Ascending aorta (tissue), 2 donors: ENCODE data around the gene MOCOS. TPM values are rescaled to one million over a fixed set of nuclear protein-coding genes. Genes with fewer than 3 reads are reported as not detected.

Experiments used
- DNase-seq, 2 donors: peaks; one replicate each; pipeline ENCODE4 v3.0.0-alpha.2; 2019; ENCODE audit warnings: low spot score in 2 of 2
- H3K27ac ChIP-seq, 2 donors: fragments of 200-600 bp; sonication (generic); one replicate each; pipeline ENCODE4 v1.5.1; 2016 to 2017; ENCODE audit warnings: mild to moderate bottlenecking in 1 of 2
- H3K27me3 ChIP-seq: fragments of 200-600 bp; sonication (generic); one replicate; pipeline ENCODE4 v1.5.1; 2017
- H3K36me3 ChIP-seq, 2 donors: fragments of 200-600 bp; sonication (generic); one replicate each; pipeline ENCODE4 v1.5.1; 2016
- H3K4me1 ChIP-seq, 2 donors: fragments of 200-600 bp; sonication (generic); one replicate each; pipeline ENCODE4 v1.5.1; 2016 to 2017; ENCODE audit warnings: mild to moderate bottlenecking in 1 of 2
- H3K4me3 ChIP-seq, 2 donors: fragments of 200-600 bp; sonication (generic); one replicate each; pipeline ENCODE4 v1.5.1; 2016 to 2017; ENCODE audit warnings: mild to moderate bottlenecking in 1 of 2
- H3K9me3 ChIP-seq, 2 donors: fragments of 200-600 bp; sonication (generic); one replicate each; pipeline ENCODE4 v1.5.1; 2016
- intact Hi-C: fragments of 100-400 bp; cut with DNase I; formaldehyde crosslinking; loops from one replicate; pipeline ENCODE4 v1.15.1; 2023
- total RNA-seq: library from RNA; depleted of rRNA; stranded (reverse); fragments of >200 nt; gene quantifications from one replicate; pipeline ENCODE4 v1.1.0, GENCODE V29; 2016
- TF ChIP-seq, protein P1 (sequence below), 3 experiments: fragments of 200-600 bp in 2 of 3; fragments of 450-650 bp in 1 of 3; sonication (generic) in 2 of 3; IDR thresholded peaks; one replicate each; pipeline ENCODE4 v1.5.1; 2016 to 2019; ENCODE audit warnings: antibody characterized with exemption in 3 of 3, mild to moderate bottlenecking in 1 of 3, moderate library complexity in 1 of 3

MOCOS gene
- total RNA-seq, 1 donor from 2014 or later = 0.21 TPM

DNA sequence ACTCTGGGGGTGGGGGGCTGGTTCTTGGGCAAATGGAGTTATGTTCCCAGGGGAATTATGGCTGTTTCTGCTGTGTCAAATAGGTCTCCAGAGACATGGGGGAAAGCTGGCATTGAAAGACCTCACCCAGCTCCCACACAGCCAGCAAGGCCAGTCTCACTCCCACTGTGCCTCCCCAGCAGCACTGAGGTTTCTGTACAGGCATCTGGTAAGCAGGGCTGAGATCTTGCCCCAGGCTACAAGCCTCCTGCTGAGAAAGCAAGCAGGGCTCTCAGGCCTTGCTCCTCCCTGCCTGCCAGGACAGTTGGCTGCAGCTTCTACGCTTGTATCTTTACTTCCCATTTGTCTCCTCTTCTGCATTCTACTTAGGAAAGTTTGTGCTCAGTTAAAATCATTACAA, 59.7 kb downstream of the MOCOS start:
- intact Hi-C loops = no loop called here
- no peaks in the 10 kb centered on the region for H3K36me3 ChIP-seq
- TF ChIP-seq, protein P1, sequence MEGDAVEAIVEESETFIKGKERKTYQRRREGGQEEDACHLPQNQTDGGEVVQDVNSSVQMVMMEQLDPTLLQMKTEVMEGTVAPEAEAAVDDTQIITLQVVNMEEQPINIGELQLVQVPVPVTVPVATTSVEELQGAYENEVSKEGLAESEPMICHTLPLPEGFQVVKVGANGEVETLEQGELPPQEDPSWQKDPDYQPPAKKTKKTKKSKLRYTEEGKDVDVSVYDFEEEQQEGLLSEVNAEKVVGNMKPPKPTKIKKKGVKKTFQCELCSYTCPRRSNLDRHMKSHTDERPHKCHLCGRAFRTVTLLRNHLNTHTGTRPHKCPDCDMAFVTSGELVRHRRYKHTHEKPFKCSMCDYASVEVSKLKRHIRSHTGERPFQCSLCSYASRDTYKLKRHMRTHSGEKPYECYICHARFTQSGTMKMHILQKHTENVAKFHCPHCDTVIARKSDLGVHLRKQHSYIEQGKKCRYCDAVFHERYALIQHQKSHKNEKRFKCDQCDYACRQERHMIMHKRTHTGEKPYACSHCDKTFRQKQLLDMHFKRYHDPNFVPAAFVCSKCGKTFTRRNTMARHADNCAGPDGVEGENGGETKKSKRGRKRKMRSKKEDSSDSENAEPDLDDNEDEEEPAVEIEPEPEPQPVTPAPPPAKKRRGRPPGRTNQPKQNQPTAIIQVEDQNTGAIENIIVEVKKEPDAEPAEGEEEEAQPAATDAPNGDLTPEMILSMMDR (IDR thresholded peaks at IDR 0.05) = no peak
- no peak overlapping the region for H3K4me3 ChIP-seq
- peaks cover 0 to 14% of the 10 kb centered on the region in 2 donors for H3K9me3 ChIP-seq
- no peak overlapping the region for H3K27ac ChIP-seq
- no peaks in the 10 kb centered on the region for H3K27me3 ChIP-seq
- H3K4me1 ChIP-seq = no peaks in the 10 kb centered on the region
- DNase-seq = no peak

DNA sequence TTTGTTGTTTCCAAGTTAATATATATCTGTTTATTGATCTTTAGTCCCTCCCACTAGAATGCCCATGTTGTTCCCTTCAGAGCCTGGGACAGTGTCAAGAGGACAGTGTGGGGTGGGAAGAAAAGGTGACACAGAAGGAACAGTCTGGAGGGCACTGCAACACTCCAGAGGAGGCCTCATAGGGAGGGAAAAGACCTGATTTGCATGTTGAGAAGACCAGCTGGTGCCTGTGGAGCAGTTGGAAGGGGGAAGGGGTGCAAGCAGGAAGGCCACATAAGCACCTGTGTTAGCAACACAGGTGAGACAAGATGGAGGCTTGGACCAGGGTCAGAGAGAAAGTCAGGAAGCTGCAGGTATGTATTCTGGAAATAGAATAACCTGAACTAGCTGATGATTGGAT, 62.1 kb downstream of the MOCOS start:
- intact Hi-C loops = no loop called here
- TF ChIP-seq, protein P1 (IDR thresholded peaks at IDR 0.05) = no peak
- Histone ChIP-seq H3K9me3 (peaks cover 0 to 14% of the 10 kb centered on the region in 2 donors), H3K27ac (no peak overlapping the region), H3K4me1 (no peaks in the 10 kb centered on the region), H3K36me3 (no peaks in the 10 kb centered on the region), H3K27me3 (no peaks in the 10 kb centered on the region), H3K4me3 (no peak overlapping the region)
- DNase-seq = no peak

DNA sequence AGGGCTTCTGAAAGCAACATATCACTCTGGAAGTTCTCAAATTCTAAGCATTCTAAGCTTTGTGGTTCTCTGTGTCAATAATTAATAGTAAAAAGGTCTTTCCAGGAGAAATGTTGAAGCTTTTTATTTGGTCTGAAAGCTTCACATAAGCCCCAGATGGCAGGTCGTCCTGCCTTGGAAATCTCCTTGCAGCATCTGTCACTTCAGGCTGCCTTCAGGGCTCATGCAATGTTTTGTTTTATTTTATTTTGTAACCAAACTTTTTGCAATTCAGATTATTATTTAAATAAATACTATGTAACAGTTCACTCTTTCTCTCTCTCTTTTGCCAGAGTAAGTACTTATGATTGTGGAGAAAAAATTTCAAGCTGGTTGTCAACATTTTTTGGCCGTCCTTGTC, 63.5 kb downstream of the MOCOS start:
- intact Hi-C loops = no loop called here

DNA sequence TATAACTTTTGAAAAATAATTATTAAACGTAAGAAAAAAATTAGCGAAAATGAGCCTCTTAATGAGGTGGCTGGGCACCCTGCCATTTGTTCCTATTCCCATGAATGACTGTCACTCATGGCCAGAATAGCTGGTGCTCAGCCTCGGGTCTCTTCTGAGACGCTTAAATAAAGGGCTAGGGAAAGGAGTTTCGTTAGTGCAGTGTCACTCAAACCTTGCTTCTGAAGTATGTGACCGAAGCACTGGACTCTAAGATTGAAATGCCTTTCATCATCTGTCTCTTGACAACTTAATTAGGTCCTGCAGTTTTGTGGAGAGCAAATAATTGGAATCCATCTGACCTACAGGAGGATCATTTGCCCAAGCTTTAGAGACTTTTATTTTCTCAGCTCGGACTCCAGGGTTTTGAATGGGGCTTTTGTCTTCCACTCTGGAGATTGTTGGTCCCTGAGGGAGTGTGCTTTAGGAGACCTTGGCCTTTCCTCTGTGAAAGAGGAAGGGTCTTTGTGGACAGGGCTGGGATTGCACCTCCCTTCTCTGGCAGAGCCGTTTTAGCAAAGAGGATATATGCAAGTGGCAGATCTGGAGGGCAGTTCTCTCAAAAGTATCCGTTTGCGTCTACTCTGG, 67.9 kb downstream of the MOCOS start:
- Histone ChIP-seq H3K36me3 (no peaks in the 10 kb centered on the region), H3K4me1 (no peaks in the 10 kb centered on the region), H3K9me3 (no peaks in the 10 kb centered on the region), H3K4me3 (no peak overlapping the region), H3K27ac (no peak overlapping the region), H3K27me3 (no peaks in the 10 kb centered on the region)
- intact Hi-C loops = no loop called here
- DNase-seq = no peak
- TF ChIP-seq, protein P1 (IDR thresholded peaks at IDR 0.05) = no peak

More for the DNA sequence above, 63.5 kb downstream of the MOCOS start:
- TF ChIP-seq, protein P1 (IDR thresholded peaks at IDR 0.05) = no peak
- Histone ChIP-seq H3K4me1 (no peaks in the 10 kb centered on the region), H3K9me3 (peaks cover 0 to 6% of the 10 kb centered on the region in 2 donors), H3K4me3 (no peak overlapping the region), H3K27me3 (no peaks in the 10 kb centered on the region), H3K36me3 (no peaks in the 10 kb centered on the region), H3K27ac (no peak overlapping the region)
- DNase-seq = no peak

DNA sequence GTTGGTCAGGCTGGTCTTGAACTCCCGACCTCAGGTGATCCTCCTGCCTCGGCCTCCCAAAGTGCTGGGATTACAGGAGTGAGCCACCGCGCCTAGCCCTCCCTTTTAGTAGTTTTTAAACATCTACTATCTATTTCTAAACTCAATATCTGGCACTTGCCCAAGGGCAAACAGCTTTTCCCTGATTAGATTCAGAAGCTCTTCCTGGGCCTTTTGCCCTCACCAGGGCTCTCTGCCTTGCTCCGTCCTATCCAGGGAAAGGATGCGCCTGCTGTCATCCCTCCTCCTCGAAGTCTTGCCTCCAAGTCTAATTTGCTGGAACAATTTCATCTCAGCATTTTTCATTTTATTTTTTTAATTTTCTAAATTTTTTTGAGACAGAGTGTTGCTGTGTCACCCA, 68.8 kb downstream of the MOCOS start:
- DNase-seq = no peak
- Histone ChIP-seq H3K27ac (no peak overlapping the region), H3K4me1 (no peaks in the 10 kb centered on the region), H3K4me3 (no peak overlapping the region), H3K36me3 (no peaks in the 10 kb centered on the region), H3K27me3 (no peaks in the 10 kb centered on the region), H3K9me3 (no peaks in the 10 kb centered on the region)
- TF ChIP-seq, protein P1 (IDR thresholded peaks at IDR 0.05) = no peak
- intact Hi-C loops = no loop called here

DNA sequence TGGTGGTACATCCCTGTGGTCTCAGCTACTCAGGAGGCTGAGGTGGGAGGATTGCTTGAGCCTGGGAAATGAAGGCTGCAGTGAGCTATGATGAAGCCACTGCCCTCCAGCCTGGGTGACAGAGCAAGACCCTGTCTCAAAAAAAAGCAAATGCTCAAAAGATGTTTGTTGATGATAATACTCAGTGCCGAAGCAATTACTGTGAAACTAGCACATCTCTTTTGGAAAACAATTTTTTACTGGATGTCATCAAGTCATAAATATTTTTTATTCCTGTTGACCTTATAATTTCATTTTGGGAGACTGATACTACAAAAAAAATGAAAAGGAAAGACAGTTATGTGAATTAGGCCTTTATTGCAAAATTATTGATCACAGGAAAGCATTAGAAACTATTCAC, 75.7 kb downstream of the MOCOS start:
- Histone ChIP-seq H3K9me3 (no peaks in the 10 kb centered on the region), H3K27ac (no peak overlapping the region), H3K4me3 (no peak overlapping the region), H3K4me1 (no peaks in the 10 kb centered on the region), H3K27me3 (no peaks in the 10 kb centered on the region), H3K36me3 (no peaks in the 10 kb centered on the region)
- intact Hi-C loops = no loop called here
- DNase-seq = no peak
- TF ChIP-seq, protein P1 (IDR thresholded peaks at IDR 0.05) = no peak
